WERI-Rb-1 (cell line): ENCODE data around the gene PGF.
A peak's percentile ranks its signal among the peaks of the same experiment; 100 is the strongest.

Source experiments
- DNase-seq: peaks from one replicate; pipeline ENCODE4 v3.0.0-alpha.2; 2020
- H3K27ac ChIP-seq: fragments of 250-450 bp; sonication (Bioruptor Pico); 2 replicates; pipeline ENCODE4 v1.5.1; 2020; ENCODE audit warnings: mild to moderate bottlenecking, moderate library complexity
- H3K27me3 ChIP-seq: fragments of 250-450 bp; sonication (Bioruptor Pico); 2 replicates; pipeline ENCODE4 v1.5.1; 2021; ENCODE audit warnings: mild to moderate bottlenecking, low read depth, moderate library complexity; ENCODE audit not compliant: insufficient read depth, severe bottlenecking
- H3K36me3 ChIP-seq: fragments of 250-450 bp; sonication (Bioruptor Pico); 2 replicates; pipeline ENCODE4 v1.5.1; 2020; ENCODE audit warnings: mild to moderate bottlenecking, moderate library complexity
- H3K4me3 ChIP-seq: 2 replicates; pipeline ENCODE4 v1.5.1; 2011; ENCODE audit warnings: low read depth, mild to moderate bottlenecking, control low read depth, low read length
- H3K9me3 ChIP-seq: fragments of 250-450 bp; sonication (Bioruptor Pico); 2 replicates; pipeline ENCODE4 v1.5.1; 2021; ENCODE audit warnings: mild to moderate bottlenecking, moderate library complexity; ENCODE audit not compliant: severe bottlenecking
- TF ChIP-seq, protein P1 (sequence below): IDR thresholded peaks from 2 replicates; pipeline ENCODE4 v1.5.1; 2011; ENCODE audit warnings: low read depth, mild to moderate bottlenecking, control low read depth, inconsistent platforms, low read length

PGF gene

DNA sequence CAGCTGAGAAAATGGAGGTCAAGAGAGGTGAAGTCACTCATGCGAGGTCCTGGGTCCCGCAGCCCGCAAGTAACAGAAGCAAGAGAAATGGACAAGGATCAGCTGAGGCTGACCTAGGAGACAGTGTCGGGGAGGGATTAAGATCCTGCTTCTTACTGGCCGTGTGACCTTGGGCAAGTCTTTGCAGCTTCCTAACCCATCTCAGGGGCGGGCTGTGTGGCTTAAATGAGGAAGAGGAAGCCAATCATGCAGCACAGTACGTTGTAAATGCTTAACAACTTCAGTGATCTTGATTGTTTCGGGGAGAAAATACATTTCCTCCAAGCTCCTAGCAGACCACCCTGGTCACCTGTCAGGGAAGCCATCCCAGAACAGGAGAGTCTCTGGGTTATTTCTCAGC is 7.1 kb upstream of the PGF start:
- H3K36me3 ChIP-seq: no peaks in the 10 kb centered on the region
- peak overlapping the region; percentile 23; the same call in 1 of the 2 replicates for H3K27ac ChIP-seq
- TF ChIP-seq, protein P1, sequence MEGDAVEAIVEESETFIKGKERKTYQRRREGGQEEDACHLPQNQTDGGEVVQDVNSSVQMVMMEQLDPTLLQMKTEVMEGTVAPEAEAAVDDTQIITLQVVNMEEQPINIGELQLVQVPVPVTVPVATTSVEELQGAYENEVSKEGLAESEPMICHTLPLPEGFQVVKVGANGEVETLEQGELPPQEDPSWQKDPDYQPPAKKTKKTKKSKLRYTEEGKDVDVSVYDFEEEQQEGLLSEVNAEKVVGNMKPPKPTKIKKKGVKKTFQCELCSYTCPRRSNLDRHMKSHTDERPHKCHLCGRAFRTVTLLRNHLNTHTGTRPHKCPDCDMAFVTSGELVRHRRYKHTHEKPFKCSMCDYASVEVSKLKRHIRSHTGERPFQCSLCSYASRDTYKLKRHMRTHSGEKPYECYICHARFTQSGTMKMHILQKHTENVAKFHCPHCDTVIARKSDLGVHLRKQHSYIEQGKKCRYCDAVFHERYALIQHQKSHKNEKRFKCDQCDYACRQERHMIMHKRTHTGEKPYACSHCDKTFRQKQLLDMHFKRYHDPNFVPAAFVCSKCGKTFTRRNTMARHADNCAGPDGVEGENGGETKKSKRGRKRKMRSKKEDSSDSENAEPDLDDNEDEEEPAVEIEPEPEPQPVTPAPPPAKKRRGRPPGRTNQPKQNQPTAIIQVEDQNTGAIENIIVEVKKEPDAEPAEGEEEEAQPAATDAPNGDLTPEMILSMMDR: no peak
- H3K9me3 ChIP-seq: no peaks in the 10 kb centered on the region
- no peaks in the 10 kb centered on the region for H3K27me3 ChIP-seq
- peak; percentile 65 for DNase-seq
- H3K4me3 ChIP-seq: no peak overlapping the region

DNA sequence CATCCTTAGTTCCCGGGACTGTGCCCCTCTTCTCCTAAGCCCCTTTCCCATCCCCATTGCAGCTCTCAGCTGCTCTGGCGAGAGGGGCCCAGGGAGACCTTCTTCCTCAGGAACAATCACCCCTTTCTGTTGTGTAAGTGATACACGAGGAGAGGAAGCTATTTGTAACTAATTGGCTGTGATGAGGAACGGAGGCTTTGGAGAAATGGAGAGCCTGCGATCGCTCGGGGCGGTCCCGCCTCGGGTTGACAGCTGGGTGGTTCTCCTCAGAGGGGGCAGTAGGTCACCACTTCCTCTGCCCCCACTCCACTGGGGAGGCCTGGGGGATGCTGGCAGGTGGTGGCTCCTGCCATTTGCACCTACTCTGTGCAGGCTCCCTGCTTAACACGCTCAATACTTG is 6.6 kb upstream of the PGF start:
- H3K36me3 ChIP-seq: no peaks in the 10 kb centered on the region
- no peak overlapping the region for H3K27ac ChIP-seq
- no peaks in the 10 kb centered on the region for H3K27me3 ChIP-seq
- H3K9me3 ChIP-seq: no peaks in the 10 kb centered on the region
- no peak overlapping the region for H3K4me3 ChIP-seq
- no peak for DNase-seq
- TF ChIP-seq, protein P1: no peak

GRCh38 chr14:74961238-74961911 is 6.0 kb upstream of the PGF start:
- H3K4me3 ChIP-seq: no peak overlapping the region
- no peak overlapping the region for H3K27ac ChIP-seq
- H3K36me3 ChIP-seq: no peaks in the 10 kb centered on the region
- no peaks in the 10 kb centered on the region for H3K27me3 ChIP-seq
- TF ChIP-seq, protein P1: no peak
- no peaks in the 10 kb centered on the region for H3K9me3 ChIP-seq
- DNase-seq: no peak

DNA sequence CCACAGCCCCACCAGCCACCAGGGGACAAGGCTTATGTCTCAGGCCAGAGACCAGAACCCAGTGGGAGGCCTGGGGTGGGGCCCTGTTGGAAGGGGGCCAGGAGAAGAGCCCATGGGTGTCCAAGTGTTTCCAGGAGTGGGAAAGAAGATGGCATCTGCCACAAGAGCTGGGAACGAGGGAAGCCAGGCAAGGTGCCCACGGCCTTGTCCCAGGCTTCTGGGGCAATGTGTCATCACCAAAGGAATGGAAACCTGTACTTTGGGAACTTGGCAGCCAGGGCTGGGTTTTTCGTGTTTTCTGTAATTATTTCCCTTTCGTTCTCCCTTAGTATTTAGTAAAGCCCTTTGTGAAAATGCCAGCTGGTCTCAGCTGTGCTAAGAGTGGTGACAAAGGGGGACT is 5.3 kb upstream of the PGF start:
- Histone ChIP-seq H3K4me3 (no peak overlapping the region), H3K9me3 (no peaks in the 10 kb centered on the region), H3K27ac (no peak overlapping the region), H3K27me3 (no peaks in the 10 kb centered on the region), H3K36me3 (no peaks in the 10 kb centered on the region)
- no peak for DNase-seq
- TF ChIP-seq, protein P1: no peak

DNA sequence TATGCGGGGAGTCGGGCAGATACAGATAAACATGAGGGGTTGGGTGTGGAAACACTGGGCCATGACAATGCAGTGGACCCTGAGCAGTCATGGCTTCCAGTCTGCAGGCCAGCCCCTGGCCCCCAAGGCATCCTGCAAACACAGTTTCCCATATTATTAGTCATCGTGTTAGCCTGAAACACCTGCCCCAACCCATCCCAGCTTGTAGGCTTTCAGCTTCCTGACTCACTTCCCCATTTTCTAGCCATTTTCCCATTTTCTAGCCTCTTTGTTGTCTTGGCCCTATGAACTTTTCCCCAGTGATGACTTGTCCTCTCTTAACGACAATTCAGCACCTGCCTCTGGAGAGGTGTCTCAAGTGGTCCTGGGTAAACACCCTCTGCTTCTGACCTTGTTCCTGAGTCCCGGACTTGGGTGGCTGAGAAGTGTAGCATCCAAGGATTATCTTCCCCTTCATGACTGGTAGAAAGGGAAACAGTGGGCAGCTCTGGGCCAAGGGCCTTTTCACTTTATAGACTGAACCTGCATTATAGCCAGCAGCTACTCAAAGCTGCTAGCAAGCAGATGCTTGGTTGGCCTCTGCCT is 4.3 kb upstream of the PGF start:
- TF ChIP-seq, protein P1: no peak
- no peak overlapping the region for H3K27ac ChIP-seq
- H3K27me3 ChIP-seq: no peaks in the 10 kb centered on the region
- H3K9me3 ChIP-seq: no peaks in the 10 kb centered on the region
- no peak overlapping the region for H3K4me3 ChIP-seq
- DNase-seq: no peak
- no peaks in the 10 kb centered on the region for H3K36me3 ChIP-seq
